ENCODE data around the gene TESK1.

TESK1 gene

DNA sequence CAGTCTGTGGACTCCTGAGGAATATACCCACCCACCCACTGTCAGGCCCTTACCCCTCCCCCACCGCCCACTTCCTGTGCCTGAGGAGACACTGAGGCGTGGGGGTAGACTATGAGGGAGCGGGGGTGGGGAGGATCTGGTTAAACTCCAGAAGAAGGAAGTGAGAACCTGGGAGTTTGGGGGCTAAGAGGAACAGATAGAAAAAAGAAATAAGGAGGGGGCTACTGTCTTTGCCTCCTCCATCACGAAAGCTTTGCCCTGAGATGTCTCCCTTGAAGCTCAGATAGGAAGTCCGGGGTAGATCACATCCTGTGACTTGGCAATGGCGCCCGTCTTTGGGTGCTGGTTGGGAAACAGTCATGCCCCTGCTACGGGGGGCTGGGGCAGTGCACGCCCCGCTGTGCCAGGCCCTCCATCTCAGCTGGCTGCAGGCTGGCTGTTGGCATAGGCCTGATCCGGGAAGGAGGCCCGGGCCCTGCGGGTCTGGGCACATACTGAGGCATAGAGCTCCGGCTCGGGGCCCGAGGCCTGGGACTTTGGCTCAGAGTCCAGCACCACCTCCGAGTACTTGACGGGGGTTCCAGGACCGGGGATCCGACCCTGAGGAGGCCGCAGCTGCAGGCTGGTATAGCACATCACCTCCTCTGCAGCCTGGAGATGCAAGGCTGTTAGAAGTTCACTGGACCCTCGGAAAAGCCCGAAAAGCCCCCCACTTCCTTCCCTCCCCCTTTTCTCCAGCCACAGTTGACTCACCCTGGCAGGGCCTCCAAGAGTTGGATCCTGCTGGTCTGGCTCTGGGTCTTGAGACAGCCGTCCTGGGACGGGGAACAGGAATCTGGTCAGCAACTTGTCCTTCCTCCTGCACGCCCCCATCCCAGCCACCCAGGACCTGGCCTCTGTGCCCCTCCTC lies 44.6 kb downstream of the TESK1 start:
- DNase-seq, result no peak

DNA sequence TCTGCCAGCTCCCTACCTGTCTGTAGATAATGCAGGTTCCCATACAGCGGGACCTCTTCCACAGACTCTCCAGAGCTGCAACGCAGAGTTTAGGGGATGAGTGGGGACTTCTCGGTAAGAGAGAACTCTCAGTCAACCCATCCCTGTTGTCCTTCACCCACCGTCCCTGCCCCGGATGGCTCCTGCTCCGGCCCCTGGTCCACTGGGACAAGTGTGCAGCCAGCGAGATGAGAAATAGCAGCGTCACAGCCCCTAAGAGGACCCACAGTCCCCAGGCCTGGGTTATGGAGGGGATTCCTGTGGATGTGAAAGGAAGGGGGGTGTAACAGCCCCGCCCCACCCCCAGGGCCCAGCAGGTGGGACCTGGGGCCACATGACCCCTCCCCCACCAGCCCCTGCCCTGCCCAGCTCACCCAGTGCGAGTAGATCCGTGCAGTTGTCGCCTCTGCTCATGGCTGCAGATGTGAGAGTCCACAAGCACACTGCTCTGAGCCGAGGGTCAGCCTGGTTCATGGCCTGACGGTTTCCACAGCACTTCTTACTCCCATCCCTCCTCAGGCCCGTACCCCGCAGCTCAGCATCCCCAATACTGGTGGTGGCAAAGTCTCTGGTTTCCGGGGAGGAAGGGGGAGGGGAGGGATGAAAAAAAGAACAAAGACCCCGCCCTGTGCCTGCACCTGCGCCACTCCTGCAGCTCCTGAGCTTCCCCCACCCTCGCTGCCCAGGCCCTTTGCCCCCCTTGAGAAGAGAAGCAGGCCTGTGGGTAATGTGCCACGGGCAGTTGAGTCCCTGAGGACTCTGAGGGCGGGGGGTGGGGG lies 45.5 kb downstream of the TESK1 start, which contains the start of gene SIT1:
Gene SIT1 (minus strand): TSS at position 591 of the 818 bp plus-strand sequence. CDS start 78 bp downstream, at position 513.
- no peak for DNase-seq

DNA sequence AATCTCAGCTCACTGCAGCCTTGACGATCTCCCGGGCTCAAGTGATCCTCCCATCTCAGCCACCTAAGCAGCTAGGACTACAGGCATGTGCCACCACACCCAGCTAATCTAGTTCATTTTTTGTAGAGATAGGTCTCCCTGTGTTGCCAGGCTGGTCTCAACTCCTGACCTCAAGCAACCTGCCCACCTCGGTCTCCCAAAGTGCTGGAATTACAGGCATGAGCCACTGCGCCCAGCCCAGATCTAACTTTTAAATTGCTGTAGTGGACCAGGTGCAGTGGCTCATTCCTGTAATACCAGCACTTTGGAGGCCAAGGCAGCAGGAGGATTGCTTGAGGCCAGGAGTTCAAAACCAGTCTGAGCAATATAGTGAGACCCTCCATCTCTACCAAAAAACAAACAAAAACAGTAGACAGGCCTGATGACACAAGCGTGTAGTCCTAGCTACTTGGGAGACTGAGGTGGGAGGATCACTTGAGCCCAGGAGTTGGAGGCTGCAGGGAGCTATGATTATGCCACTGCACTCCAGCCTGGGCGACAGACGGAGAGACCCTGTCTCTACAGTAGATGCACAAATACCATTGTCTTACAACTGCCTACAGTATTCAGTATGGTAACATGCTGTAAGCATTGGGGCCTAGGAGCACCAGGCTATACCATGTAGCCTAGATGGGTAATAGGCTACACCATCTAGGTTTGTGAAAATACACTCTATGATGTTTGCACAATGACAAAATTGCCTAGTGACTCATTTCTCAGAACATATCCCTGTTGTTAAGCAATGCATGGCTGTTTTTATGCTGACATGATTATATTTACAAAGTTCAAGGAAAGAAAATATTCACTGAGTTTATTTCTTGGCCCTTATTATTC lies 47.1 kb downstream of the TESK1 start:
- no peak for DNase-seq

DNA sequence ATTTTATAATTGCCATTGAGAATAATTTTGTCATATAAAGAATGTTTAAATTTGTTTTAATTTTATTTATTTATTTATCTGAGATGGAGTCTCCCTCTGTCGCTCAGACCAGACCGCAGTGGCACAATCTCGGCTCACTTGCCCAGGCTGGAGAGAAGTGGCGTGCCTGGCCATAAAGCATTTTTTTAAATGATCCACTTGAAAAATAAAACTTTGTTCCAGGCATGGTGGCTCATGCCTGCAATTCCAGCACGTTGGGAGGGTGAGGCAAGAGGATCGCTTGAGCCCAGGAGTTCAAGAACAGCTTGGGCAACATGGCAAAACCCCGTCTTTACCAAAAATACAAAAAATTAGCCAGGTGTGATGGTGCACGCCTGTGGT lies 47.8 kb downstream of the TESK1 start:
- no peak for DNase-seq

DNA sequence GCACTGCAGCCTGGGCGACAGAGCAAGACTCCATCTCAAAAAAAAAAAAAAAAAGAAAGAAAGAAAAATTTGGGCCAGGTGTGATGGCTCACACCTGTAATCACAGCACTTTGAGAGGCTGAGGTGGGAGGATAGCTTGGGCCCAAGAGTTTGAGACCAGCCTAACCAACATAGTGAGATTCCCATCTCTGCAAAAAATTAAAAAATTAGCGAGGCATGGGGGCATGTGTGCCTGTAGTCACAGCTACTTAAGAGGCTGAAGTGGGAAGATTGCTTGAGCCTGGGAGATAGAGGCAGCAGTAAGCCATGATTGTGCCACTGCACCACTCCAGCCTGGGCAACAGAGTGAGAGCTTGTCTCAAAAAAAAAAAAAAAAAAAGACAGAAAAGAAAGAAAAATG lies 48.5 kb downstream of the TESK1 start:
- no peak for DNase-seq

DNA sequence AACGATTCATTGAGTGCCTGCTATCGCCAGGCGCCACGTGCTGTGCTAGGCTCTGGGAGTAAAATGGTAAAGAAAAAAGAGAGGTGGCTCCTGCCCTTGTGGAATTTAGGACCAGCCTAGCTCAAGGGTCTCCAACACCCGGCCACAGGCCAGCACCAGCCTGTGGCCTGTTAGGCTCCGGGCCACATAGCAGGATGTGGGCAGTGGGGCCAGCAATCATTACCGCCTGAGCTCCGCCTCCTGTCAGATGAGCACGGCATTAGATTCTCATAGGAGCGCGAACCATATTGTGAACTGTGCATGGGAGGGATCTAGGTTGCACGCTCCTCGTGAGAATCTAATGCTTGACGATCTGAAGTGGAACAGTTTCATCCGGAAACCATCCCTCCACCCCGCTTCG lies 51.3 kb downstream of the TESK1 start:
- DNase-seq, result no peak

DNA sequence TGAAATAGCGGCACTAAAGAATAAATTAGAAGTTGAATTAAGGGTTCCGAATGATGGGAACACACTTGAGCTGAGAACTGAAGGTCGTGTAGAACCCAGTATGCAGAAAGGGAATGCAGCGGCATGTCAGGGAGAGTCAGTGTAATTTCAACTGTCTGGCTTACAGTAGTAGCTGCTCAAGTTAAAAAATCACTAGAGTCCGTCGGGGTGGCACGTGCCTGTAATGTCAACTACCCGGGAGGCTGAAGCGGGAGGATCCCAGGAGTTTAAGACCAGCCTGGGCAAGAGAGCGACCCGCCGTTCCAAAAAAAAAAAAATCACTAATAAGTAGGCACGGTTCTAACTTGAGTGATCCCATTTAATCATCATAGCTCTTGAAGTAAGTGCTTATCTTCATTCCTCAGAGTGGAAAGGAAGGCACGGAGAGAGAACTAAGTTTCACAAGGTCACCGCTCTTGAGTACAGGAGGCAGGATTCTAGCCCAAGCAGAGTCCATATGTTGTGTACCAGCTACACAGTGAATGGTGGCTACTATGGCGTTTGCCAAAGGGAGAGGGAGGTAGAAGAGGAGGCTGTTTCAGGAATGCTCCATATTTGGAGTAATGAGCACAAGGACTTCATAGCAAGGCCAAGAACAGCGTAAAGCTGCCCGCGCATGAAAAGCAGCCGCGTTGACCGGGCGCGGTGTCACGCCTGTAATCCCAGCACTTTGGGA lies 51.9 kb downstream of the TESK1 start:
- DNase-seq, result no peak

DNA sequence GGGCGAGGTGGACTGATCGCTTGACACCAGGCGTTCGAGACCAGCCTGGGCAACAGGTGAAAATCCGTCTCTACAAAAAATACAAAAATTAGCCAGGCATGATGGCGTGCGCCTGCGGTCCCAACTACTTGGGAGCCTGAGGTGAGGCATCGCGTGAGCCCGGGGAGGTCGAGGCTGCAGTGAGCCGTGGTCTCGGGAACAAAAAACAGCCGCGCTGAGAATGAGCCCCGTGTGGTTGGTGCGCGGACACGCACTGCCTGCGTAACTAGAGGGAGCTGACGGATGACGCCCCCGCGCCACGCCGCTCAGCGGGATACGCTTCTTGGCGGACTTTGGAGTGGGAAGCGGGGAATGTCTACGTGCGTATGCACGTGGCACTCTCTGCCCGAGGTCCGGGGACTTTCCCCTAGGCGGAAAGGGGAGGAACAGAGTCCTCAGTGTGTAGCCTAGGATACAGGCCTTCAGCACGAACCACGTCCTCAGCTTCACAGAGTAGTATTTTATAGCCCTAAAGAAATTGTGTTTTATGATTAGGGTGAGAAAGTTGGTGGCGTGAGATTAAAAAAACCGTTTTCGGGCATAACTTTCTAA lies 52.6 kb downstream of the TESK1 start, which contains the start of gene RMRP:
Gene RMRP (minus strand): TSS at position 474 of the 591 bp plus-strand sequence.
- DNase-seq, result peak; percentile 94 to 96

DNA sequence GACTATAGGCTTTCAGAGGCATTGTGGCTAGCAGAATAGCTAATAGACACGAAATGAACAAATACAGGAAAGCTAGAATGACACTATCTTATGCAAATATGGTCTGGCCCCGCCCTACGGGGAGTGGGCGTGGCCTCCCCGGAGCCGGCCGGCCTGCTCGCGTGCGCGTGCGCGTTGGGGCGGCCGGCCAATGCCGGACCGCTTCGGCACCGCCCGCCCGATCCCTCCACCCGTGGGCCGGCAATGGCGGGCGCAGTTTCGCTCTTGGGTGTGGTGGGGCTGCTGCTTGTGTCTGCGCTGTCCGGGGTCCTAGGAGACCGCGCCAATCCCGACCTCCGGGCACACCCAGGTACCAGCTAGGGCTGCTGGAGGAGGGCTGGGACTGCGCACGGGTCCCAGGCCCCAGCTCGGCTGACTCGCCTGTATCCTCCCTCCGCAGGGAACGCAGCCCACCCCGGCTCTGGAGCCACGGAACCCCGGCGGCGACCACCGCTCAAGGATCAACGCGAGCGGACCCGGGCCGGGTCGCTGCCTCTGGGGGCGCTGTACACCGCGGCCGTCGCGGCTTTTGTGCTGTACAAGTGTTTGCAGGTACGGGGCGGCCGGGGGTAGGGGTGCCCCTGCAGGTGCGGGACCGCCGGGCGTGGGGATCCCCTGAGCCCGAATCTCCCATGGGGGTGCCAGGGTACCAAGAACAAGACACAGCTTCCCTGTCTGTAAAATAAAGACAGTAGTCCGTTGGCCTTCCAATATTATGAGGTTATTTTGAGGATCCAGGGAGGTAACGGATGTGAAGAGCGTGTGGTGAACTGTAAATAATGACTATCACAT lies 53.3 kb downstream of the TESK1 start, which contains the start of gene CCDC107:
Gene CCDC107 (plus strand): TSS at position 156 of the 831 bp plus-strand sequence. CDS start 88 bp downstream, at position 244.
- peak; percentile 59 to 83 for DNase-seq

DNA sequence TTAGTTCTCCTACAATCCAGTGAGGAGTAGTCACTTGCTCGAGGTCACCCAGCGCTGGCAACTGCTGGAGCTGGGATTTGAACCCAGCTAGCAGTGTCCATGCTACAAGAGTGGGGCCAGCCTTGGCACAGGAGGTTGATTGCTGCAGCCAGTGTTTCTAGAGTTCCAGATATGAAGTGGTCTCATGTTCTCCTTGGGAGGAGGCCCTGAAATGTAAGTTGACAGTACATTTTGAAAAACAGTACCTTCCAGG lies 53.8 kb downstream of the TESK1 start:
- DNase-seq, result peak in 1 of 2 experiments; percentile 51

DNA sequence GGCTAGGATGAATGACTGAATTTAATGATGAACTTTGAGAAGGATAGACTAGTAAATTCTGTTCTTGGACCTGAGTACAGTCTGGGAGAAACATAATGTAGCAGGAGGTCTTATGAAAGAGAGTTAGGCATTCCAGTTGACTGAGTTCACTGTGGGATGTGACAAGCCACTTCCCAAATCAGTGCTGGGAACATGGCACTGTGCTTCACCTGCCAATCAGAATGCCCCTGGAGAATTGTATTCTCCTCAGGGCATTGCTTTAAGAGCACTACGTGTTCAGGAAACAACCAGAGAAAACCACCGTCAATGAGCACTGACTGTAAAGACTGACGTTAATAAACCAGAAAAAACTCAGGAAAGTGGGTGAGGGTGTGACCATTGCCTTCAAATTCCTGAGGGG lies 54.3 kb downstream of the TESK1 start:
- no peak for DNase-seq

Measured in AML-193 (cell line).